ENCODE measurements around the gene PRRC1. TPM values are rescaled to one million over a fixed set of nuclear protein-coding genes. Genes with fewer than 3 reads are reported as not detected.

Gene PRRC1
- total RNA-seq, 2 donors from 2014 or later = 30.4 to 42.5 TPM

- ATAC-seq = no peak
- Mint-ChIP-seq H3K27ac (no peak overlapping the region), H3K36me3 (no peaks in the 10 kb centered on the region), H3K9me3 (no peaks in the 10 kb centered on the region)
- no peak for DNase-seq (ENCODE audit: low spot score in 2 of 2)
Measured at GRCh38 chr5:127586811-127587210, 69.4 kb downstream of the PRRC1 start.

GRCh38 chr5:127587246-127587917, 69.9 kb downstream of the PRRC1 start:
- H3K36me3 Mint-ChIP-seq = no peaks in the 10 kb centered on the region
- H3K9me3 Mint-ChIP-seq = no peaks in the 10 kb centered on the region
- no peak overlapping the region for H3K27ac Mint-ChIP-seq
- no peak for ATAC-seq
- no peak for DNase-seq (ENCODE audit: low spot score in 2 of 2)

- H3K9me3 Mint-ChIP-seq = no peaks in the 10 kb centered on the region
- no peak overlapping the region for H3K27ac Mint-ChIP-seq
- H3K36me3 Mint-ChIP-seq = no peaks in the 10 kb centered on the region
- no peak for ATAC-seq
- no peak for DNase-seq (ENCODE audit: low spot score in 2 of 2)
Measured at GRCh38 chr5:127588368-127588767, 70.9 kb downstream of the PRRC1 start.

GRCh38 chr5:127589309-127590030, 72.0 kb downstream of the PRRC1 start:
- ATAC-seq (no peak), DNase-seq (ENCODE audit: low spot score in 2 of 2) (no peak)
- Mint-ChIP-seq H3K27ac (no peak overlapping the region), H3K9me3 (no peaks in the 10 kb centered on the region), H3K36me3 (no peaks in the 10 kb centered on the region)

GRCh38 chr5:127590156-127590722, 72.8 kb downstream of the PRRC1 start:
- ATAC-seq (peak in 1 of 2 donors; percentile 52), DNase-seq (ENCODE audit: low spot score in 2 of 2) (no peak)
- Mint-ChIP-seq H3K27ac (no peak overlapping the region), H3K9me3 (no peaks in the 10 kb centered on the region), H3K36me3 (no peaks in the 10 kb centered on the region)

GRCh38 chr5:127595484-127596368, 78.3 kb downstream of the PRRC1 start:
- ATAC-seq = no peak
- Mint-ChIP-seq H3K9me3 (no peaks in the 10 kb centered on the region), H3K36me3 (no peaks in the 10 kb centered on the region), H3K27ac (no peak overlapping the region)
- DNase-seq (ENCODE audit: low spot score in 2 of 2) = no peak

GRCh38 chr5:127596501-127596900, 79.1 kb downstream of the PRRC1 start:
- ATAC-seq (no peak), DNase-seq (ENCODE audit: low spot score in 2 of 2) (no peak)
- Mint-ChIP-seq H3K36me3 (no peaks in the 10 kb centered on the region), H3K27ac (no peak overlapping the region), H3K9me3 (no peaks in the 10 kb centered on the region)

- ATAC-seq (no peak), DNase-seq (ENCODE audit: low spot score in 2 of 2) (no peak)
- H3K9me3 Mint-ChIP-seq = no peaks in the 10 kb centered on the region
- no peak overlapping the region for H3K27ac Mint-ChIP-seq
- H3K36me3 Mint-ChIP-seq = no peaks in the 10 kb centered on the region
Measured at GRCh38 chr5:127599320-127599719, 81.9 kb downstream of the PRRC1 start.

GRCh38 chr5:127599847-127600246, 82.4 kb downstream of the PRRC1 start:
- no peak for ATAC-seq
- DNase-seq (ENCODE audit: low spot score in 2 of 2) = no peak
- H3K9me3 Mint-ChIP-seq = no peaks in the 10 kb centered on the region
- no peaks in the 10 kb centered on the region for H3K36me3 Mint-ChIP-seq
- H3K27ac Mint-ChIP-seq = no peak overlapping the region

- Mint-ChIP-seq H3K27ac (no peak overlapping the region), H3K9me3 (no peaks in the 10 kb centered on the region), H3K36me3 (no peaks in the 10 kb centered on the region)
- DNase-seq (ENCODE audit: low spot score in 2 of 2) (no peak), ATAC-seq (no peak)
Measured at GRCh38 chr5:127601111-127601510, 83.7 kb downstream of the PRRC1 start.

- Mint-ChIP-seq H3K9me3 (no peaks in the 10 kb centered on the region), H3K27ac (no peak overlapping the region), H3K36me3 (no peaks in the 10 kb centered on the region)
- ATAC-seq = no peak
- DNase-seq (ENCODE audit: low spot score in 2 of 2) = no peak
Measured at GRCh38 chr5:127601601-127602000, 84.2 kb downstream of the PRRC1 start.

GRCh38 chr5:127602481-127602880, 85.0 kb downstream of the PRRC1 start:
- DNase-seq (ENCODE audit: low spot score in 2 of 2) = no peak
- Mint-ChIP-seq H3K36me3 (no peaks in the 10 kb centered on the region), H3K27ac (no peak overlapping the region), H3K9me3 (no peaks in the 10 kb centered on the region)
- ATAC-seq = no peak

- no peaks in the 10 kb centered on the region for H3K9me3 Mint-ChIP-seq
- no peaks in the 10 kb centered on the region for H3K36me3 Mint-ChIP-seq
- DNase-seq (ENCODE audit: low spot score in 2 of 2) (no peak), ATAC-seq (no peak)
- no peak overlapping the region for H3K27ac Mint-ChIP-seq
Measured at GRCh38 chr5:127602896-127603844, 85.7 kb downstream of the PRRC1 start.
